ENCODE results near the gene BCAR3.

BCAR3 gene

GRCh38 chr1:93614541-93614940 is 67.1 kb downstream of the BCAR3 start:
- FAIRE-seq, result no peak

- no peak for FAIRE-seq
Measured at GRCh38 chr1:93613898-93614297, 67.7 kb downstream of the BCAR3 start.

- FAIRE-seq, result no peak
Measured at GRCh38 chr1:93612510-93612909, 69.1 kb downstream of the BCAR3 start.

GRCh38 chr1:93611668-93612067 is 70.0 kb downstream of the BCAR3 start:
- no peak for FAIRE-seq

- FAIRE-seq, result no peak
Measured at GRCh38 chr1:93609536-93609935, 72.1 kb downstream of the BCAR3 start.

DNA sequence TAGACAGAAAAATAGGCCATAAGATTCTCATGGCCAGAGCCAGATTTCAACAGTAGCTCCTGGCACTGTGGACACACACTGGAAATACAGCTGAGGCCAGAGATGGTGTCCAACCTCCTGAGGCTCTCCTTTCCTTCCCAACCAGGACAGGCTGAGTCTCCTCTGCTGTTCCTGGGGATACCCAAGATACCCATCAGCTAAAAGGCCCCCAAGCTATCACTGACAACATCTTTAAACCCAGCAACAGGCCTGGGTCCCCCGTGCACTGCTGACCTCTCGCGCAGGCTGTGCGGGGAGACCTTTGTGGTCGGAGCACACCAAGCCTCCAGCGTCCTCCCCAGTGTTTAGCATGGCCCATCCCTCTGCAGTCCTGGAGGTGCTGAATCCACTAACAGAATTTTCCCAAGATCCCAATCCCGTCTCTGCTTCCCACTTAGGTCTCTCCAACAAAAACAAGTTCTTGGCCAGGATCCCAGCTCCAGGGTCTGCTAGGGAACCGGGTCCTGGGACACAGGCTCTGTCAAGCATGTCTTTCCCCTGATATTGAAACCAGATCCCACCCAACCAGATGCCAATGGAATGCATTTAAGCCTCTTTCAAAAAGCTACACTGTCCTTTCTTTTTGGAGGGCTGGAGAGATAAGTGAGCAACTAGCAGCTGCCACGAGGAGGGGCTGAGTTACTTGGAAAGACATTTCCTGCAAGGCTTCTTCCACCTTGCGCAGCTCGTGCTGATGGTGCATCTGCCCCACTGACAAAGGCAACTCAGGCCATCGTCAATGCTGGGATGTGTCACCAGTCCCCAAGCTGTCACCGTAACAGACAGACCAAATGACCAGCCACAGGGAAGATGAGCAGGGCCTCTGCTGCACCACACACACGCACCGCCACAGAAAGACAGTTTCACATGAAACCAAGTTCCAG is 73.2 kb downstream of the BCAR3 start:
- no peak for FAIRE-seq

- FAIRE-seq, result no peak
Measured at GRCh38 chr1:93607814-93608186, 73.8 kb downstream of the BCAR3 start.

GRCh38 chr1:93605812-93606512 is 75.7 kb downstream of the BCAR3 start:
- no peak for FAIRE-seq

- no peak for FAIRE-seq
Measured at GRCh38 chr1:93605026-93605568, 76.5 kb downstream of the BCAR3 start.

GRCh38 chr1:93604411-93604810 is 77.2 kb downstream of the BCAR3 start:
- FAIRE-seq, result no peak

- no peak for FAIRE-seq
Measured at GRCh38 chr1:93603601-93604000, 78.0 kb downstream of the BCAR3 start.

DNA sequence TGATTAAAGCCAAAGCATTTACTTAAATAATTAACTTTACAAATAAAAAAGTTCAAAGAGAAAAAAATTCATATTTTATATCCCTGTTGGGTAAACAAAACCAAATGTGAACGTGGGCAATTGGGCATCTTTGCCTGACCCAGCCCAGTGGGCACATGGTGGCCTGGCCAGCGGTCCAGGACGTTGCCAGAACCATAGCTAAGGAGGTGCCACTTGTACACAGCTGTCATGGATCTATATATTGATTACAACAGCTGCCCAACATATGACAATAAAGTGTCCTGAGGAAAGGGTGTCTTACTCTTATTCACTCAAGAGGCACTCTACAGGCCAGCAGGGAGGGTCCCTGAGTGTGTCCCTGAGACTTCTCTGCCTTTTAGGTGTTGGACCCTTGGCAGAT is 78.5 kb downstream of the BCAR3 start:
- FAIRE-seq, result no peak

DNA sequence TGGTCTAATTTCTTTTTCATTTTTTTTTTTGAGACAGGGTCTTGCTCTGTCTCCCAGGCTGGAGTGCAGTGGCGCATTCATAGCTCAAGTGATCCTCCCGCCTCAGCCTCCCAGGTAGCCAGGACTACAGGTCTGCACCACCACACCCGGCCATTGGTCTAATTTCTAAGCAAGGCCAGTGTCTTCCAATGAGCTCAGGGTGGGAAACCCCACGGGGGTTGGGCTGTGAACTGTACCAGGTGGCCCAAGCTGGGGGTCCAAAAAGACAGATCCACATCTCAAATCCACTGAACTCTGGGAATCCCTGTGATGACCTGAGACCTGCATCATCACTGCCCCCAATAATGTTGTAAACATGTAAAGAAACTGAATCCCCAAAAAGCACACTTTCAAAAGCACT is 79.5 kb downstream of the BCAR3 start:
- no peak for FAIRE-seq

- FAIRE-seq, result no peak
Measured at GRCh38 chr1:93601686-93602085, 80.0 kb downstream of the BCAR3 start.

DNA sequence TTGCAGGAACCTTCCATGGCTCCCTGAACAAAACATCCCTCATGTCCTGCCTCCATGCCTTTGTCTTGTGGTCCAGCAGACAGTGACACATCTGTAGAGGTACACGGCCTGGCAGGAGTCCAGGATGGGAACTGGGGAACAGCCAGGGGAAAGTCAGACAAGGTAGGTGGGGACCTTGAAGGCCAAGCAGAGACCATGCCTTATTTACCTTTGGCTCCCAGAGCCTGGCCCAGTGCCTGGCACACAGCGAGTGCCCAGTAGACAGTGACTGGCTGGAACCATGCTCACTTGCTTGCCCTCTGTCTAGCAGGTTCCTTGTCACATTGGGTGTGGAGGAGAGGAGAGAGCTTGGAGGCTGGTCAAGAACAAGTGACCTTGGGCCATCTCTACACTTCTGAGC is 81.0 kb downstream of the BCAR3 start:
- FAIRE-seq, result no peak

GRCh38 chr1:93599479-93599878 is 82.2 kb downstream of the BCAR3 start:
- FAIRE-seq, result no peak

DNA sequence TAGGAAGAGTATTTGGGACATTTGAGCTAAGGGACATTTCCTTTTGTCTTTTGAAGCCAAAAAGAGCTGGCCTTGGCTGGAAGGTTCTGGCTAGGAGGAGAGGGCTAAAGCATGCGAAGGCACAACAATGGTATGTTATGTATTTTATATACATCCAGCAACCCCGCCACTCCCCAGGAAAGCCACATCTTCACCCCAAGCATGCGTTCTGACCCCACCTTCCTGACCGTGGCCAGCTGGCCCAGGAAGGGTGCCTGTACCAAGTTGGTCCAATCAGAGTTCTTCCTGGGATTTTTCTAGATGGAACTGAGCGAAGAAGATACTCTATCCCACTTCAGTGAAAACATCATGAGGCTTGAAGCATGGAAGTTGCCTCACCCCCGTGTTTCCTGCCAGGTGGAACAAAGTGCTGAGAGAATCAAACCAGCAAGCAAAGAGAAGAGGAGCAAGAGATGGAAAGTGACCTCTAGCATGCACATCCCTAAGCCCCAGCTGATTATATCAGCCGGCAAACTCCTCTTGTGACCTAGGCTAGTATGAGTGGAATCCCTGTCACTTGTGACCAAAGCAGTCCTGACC is 82.7 kb downstream of the BCAR3 start:
- no peak for FAIRE-seq

- no peak for FAIRE-seq
Measured at GRCh38 chr1:93598396-93598795, 83.2 kb downstream of the BCAR3 start.

- no peak for FAIRE-seq
Measured at GRCh38 chr1:93597709-93598108, 83.9 kb downstream of the BCAR3 start.

DNA sequence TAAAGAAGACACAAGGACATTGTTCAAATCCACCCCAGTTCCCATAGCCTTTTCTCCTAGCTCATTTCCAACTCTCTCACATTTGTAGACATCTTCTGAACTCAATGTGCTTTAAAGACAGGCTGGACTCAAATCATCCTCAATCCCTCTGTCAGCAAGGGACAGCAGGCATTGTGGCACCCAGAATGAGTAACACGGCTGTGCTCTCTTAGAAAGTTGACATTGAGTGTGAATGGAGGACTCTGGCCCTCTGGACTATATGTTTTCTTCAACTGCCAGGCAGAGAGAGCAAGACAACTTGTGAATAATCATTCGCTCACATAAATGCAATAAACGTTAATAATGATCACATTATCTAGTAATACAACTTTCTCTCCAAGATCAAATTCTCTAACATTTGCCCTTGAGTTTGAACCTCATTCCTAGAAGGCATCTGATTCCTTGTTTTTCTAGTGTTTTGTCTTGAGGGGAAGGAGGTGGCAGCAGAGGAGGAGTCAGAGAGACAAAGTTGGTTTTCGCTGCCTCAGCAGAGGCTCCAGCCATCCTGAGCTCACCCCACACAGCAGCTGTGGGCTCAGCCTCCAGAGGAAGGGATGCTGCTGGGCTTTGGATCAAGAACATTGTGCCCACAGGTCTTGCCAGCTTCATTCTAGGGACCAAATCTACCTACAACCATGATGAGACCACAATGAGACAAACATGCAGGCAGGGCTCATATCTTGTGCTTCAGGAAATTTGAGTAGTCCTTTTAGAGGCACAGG is 85.1 kb downstream of the BCAR3 start:
- no peak for FAIRE-seq

DNA sequence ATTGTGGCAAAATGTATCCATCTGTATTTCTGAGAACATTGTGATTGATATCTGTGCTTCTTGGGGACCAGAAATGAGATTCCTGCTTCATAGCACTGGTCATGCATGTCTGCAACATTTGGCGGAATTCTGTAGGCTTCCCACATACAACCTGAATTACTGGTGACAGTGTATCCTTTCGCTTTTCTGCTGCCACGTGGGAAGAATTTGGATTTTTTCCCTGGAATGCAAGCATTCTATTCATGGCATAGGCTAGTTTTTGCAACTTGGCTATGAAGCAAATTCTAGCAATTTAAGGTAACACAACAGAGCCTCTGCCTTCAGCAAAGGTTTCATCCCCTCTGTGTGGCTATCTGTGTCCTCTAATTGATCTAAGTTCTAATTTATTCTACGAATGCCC is 85.9 kb downstream of the BCAR3 start:
- no peak for FAIRE-seq

DNA sequence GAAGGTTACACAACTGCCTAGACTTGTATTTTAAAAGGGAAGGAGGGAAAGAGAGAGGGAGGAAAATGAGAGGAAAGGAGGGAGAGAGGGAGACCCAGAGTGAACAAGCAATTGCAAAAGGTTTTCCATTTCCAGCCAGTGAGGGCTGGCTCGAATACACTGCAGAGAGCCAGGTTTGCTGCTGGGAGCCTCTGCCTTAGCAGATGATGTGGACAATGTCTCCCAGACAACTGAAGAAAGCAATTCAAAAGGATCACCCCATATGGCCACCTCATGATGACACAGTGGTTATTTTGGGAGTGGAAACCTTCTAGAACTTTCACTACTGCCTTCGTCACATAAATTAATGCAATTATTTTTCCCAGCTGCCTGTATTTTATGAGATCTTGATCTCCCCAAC is 86.4 kb downstream of the BCAR3 start:
- no peak for FAIRE-seq

DNA sequence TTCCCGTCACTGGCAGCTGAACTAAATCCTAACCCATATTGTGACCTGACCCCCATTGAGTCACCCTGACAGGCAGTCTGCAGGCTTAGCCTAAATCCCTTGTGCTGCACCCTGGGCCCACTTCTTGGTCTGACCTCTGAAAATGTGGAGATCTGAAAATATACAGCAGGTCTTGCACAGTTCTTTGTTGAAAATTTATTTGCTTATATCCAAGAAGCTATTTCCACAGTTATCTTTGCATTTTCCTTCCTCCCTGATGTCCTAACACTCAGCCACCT is 87.1 kb downstream of the BCAR3 start:
- FAIRE-seq, result no peak

Measured in TTC549 (cell line).